HG03469 (cell line): Measurements from ENCODE around the gene AMZ2.

Source experiments
- ATAC-seq: cut with Tn5 transposase; IDR thresholded peaks from one replicate; pipeline ENCODE4 v1.9.1; 2021; ENCODE audit warnings: mild to moderate bottlenecking, moderate library complexity, moderate number of reproducible peaks; ENCODE audit not compliant: unreplicated experiment

The AMZ2 gene

GRCh38 chr17:68289936-68290267, 42.1 kb downstream of the AMZ2 start:
- ATAC-seq: no peak

DNA sequence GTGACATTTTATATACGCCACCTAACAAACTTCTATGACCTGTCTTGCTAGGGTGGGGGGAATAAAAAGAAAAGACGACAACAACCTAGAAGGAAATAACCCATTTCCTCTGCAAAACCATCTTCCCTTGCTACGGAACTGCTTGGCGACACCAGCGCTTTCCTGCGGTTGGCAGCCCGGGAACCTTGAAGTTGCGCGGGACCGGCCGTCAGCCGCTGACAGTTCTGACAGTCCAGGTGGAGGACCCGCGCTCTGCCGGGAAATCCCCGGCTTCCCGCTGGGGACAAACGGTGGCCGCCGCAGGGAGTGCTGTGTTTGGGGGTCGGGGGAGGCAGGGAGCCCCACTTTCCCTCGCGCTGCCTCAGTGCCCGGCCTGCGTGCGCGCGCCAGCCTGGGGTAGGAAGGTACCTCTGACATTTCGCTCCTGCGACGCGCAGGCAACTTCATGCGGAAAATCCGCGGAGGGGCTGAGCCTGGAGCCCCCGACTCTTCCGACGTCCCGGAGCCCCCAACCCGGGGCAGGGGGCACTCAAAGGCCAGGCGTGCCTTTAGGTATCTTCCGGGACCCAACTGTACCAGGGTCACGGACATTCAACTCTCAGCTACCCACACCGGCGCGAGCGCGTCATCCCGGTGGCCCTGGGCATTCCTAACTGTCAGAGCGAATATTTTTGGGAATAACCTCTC, 42.6 kb downstream of the AMZ2 start:
- no peak for ATAC-seq

DNA sequence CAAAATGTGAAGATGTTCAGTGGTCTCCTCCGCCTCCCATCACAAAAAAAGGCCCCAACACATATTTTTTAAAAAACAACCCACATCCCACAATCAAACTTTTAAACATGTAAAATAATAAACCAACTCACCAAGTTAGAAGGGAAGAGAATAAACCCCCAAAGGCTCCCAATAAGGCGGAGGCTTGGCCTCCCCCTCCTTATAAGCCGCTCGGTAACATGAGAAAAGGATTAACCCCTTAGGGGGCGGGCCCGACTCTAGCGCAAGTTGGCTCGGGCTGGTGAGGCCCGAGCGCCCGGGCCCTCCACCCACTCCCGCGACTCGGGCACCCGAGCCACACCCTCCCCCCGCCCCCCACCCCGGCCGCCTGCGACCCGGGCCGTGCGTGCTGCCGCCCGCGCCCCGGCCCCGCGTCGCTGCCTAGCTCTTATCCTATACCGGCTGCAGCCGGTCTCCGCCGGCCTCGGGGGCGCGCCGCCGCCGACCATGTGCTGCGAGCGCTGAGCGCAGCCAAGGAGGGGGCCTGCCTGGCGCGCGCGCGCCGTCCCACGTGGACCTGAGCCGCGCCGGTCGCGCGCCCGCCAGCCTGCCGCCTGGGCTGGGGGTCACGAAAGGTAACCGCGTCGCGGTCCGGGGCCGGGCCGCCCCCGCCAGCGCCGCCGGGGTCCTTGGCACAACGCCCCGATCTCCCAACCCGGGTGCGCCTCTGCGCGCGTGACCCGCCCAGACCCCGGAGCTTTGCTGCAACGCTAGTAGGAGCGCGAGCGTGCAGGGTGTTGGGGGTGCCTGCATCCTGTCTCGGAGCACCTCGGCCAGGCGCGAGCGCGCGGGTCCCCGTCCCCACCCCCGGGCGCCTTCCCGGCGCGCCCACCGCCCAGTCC, 43.4 kb downstream of the AMZ2 start, which contains the start of the genes ARSG and SLC16A6:
Gene ARSG, plus strand, starts transcription at position 541 of the 881 bp plus-strand sequence. CDS start 15,999 bp downstream, outside the sequence.
Gene SLC16A6, minus strand, starts transcription at position 173 of the 881 bp plus-strand sequence. CDS start 12,807 bp downstream, outside the sequence.
- ATAC-seq: peak; percentile 29

- ATAC-seq: peak; percentile 34
These were observed 44.2 kb downstream of the AMZ2 start for GRCh38 chr17:68291836-68292688.

GRCh38 chr17:68292689-68293040, 44.8 kb downstream of the AMZ2 start:
- no peak for ATAC-seq

DNA sequence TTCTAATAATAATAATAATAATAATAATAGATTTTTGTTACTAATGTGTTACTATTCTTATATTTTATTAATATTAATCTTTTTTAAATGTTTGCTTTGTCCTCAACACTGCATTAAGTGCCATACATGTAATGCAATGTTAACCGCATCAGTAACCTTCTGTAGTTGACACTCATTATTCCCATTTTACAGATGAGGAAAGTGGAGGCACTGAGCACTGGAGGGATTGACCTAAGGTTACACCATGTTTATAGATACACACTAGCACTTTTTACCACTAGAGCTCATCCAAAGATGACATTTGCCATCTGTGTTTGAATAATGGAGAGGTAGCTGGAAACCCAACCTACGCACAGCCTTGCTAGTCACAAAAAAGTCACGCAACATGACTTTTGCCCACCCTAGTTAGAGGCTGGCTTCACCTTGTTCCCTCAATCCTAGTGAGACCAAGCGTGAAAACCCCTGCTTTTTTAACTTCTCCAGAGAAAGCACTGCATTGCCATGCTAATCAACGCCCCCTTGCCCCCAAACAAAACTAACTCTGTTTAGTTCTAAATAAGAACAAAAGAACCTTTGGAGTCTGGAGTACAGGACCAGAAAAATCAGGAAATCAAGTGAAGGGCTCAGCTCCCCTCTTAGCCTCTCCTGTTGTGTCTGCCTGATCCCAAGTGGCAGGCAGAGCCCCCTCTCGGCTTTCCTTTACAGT, 45.8 kb downstream of the AMZ2 start:
- no peak for ATAC-seq

GRCh38 chr17:68294196-68294555, 46.3 kb downstream of the AMZ2 start:
- no peak for ATAC-seq

- ATAC-seq: no peak
These were observed 46.8 kb downstream of the AMZ2 start for GRCh38 chr17:68294617-68295016.

DNA sequence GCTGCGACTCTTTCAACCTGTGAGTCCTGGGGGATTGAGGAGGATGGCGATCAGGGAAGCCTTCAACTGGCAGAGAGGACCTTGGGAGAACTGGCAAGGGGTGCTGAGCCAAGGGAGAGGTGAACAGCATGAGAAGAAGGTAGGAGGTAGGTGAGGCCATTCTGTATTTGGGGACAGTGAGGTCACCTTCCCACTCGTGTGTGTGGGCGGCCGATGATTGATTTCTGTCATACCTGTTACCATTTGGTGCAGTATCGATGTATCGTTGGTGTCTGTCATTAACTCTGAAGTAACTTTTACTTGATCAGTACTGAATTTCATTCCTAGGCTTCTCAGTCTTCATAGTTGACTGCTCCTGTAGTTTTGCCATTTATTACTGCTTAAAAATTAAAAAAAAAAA, 47.2 kb downstream of the AMZ2 start:
- ATAC-seq: no peak

DNA sequence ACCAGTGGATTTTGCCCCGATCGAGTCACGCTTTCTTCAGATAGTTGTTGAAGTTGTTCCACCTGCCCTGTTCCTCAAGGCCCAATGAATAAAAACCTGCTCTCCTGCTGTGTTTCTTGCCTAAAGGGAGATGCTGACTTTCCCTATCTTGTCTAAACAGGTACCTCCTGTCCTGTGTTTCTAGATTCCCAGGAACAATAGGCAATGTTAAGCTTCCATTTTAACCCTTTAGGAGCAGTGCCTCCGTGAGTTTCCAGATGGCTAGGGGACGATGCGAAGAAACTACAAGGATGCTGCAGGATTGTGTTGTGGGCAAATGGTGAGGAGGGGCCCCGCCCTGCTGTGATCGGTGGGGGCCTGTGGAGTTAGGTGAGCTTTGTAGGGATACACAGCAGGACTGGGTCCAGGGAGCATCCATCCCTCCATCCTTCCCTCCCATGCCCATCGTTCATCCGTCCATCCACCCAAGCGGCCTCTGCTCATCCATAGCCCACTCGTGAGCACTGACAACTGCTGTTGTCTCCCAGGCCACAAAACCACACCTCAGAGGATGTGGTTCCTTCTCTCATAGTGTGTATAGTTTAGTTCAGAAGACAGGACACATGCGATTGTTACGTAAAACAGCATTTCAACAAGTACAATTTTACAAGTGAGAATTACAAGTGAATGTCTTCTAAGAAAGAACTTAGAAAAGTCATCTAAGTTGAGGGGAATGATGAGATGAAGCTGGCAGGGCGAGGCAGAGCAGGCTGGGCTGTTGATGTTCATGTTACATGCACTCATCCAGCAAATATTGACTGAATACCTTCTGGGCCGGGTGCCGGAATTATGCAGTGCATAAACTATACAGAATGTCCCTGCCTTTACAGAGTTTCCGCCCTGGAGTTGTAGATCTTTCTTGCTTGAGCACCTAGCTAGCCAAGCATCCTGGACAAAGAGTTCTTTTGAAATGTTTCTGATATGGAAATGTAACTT, 48.7 kb downstream of the AMZ2 start:
- ATAC-seq: no peak

- ATAC-seq: no peak
These were observed 49.4 kb downstream of the AMZ2 start for GRCh38 chr17:68297195-68297594.

GRCh38 chr17:68298601-68299000, 50.8 kb downstream of the AMZ2 start:
- no peak for ATAC-seq

- no peak for ATAC-seq
These were observed 52.0 kb downstream of the AMZ2 start for GRCh38 chr17:68299817-68300216.

DNA sequence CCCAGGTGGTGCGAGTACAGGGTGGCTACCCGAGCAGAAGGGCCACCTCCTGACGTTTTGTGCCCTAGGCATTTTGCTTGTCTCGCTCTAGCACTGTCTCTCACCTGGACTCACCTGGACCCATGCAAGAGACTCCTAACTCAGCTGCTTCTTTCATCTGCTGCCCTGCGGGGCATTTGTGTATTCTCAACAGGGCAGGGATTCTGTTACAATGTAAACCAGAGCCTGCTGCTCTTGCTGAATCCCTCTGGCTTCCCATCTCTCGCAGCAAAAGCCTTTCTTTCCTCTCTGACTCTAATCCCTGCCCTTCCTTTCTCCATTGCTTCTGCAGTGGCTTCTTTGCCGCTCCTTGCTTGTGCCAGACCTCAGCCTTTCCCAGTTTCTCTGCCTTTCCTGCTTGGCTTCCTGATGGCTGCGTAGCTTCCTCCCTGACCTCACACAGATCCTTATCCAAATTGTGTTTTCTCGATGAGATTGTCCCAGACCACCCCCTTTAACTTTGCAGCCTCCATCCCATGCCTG, 53.7 kb downstream of the AMZ2 start:
- ATAC-seq: no peak

DNA sequence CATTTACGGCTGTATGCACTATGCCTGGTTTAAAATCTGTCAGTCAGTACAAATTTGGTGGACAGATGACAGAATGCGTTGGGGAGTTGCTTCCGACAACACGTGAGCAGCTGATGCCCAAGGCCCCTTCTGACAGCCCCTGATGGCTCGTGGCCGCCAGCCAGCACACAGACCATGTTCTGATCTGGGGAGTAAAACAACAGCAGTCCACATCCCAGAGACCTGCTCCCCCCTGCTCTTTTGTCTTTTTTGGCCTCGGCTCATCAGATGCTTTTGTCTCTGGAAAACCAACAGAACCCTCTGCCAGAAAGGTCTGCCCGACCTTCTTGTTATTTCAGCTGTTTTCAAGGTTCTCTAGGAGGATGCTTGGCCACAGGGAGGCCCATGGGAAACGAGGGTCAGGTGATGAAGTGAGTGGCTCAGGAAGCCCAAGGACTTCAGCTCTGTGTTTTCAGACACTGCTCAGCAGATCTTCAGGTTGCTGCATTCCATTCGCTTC, 54.3 kb downstream of the AMZ2 start:
- ATAC-seq: no peak

DNA sequence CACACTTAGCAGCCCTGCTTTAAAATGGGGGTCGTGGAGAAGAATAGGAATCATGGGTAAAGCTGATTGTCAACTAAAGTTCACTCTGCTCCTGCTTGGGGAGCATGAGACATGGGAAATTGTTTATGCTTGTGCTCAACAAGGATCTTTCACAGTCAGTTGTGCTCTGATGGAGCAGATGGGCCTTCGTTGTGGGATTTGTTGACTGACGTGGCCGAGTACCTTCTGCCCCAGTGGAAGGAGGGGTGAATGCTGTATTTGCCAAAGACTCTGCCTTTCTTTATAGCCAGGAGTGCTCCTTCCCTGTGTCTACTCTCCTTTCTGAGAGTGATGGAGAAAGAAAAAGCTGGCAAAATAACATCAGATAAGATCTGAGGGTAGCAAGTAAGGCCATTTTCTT, 54.8 kb downstream of the AMZ2 start:
- ATAC-seq: no peak

DNA sequence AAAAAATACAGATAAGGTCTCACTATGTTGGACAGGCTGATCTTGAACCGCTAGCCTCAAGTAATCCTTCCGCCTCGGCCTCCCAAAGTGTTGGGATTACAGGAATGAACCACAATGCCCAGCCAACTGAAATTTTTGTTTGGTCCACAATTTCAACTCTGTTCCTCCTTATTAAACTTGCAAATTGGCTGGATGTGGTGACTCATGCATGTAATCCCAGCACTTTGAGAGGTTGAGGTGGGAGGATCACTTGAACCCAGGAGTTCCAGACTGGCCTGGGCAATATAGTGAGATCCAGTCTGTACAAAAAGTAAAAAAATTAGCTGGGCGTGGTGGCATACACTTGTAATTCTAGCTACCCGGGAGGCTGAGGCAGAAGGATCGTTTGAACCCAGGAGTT, 56.9 kb downstream of the AMZ2 start:
- ATAC-seq: no peak

DNA sequence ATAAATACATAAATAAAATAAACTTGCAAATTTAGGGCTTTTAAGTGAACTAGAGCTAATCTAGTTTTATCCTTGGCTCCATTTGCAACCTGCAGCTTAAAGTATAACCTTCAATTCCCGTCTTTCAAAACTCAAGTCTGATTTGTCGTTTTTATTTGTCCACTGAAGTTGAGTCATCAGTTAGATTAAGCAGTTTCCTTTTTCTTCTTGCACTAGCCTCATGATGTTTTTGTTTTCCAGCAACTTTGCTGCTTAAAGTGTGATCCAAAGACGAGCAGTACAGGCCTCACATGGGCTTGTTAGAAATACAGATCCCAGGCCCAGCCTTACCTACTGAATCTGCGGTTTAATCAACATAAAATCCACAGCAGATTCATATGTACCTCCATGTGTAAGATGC, 57.3 kb downstream of the AMZ2 start:
- ATAC-seq: no peak
